HCT116 (cell line): ENCODE measurements around the gene STKLD1. TPM values are rescaled to one million over a fixed set of nuclear protein-coding genes. Genes with fewer than 3 reads are reported as not detected.

ENCODE experiments used
- ATAC-seq: fragments of 200-7000 bp; cut with Tn5 transposase; 2 replicates; pipeline ENCODE4 v1.9.1; 2020; ENCODE audit warnings: mild to moderate bottlenecking, moderate library complexity
- BruUV-seq: library from RNA; stranded (reverse); fragments of 400-500 nt; replicated peaks from 2 replicates; lab custom pipeline; 2021; lab: Mats Ljungman, UMichigan
- CTCF ChIA-PET: fragments of 300-600 bp; sonication (Branson Sonifier 250); formaldehyde crosslinking; loops from one replicate; lab custom pipeline; 2021; ENCODE audit warnings: antibody characterized with exemption; lab: Charles Lee
- POLR2A ChIA-PET: fragments of 300-600, 350-600 bp; sonication (Branson Sonifier 250); formaldehyde crosslinking; loops from one replicate; lab custom pipeline; 2021; ENCODE audit warnings: antibody characterized with exemption; lab: Charles Lee
- RAD21 ChIA-PET, 2 experiments: fragments of 300-600 bp; sonication (Branson Sonifier 250); formaldehyde crosslinking; loops; one replicate each; lab custom pipeline; 2023; ENCODE audit warnings: low total read pairs in 2 of 2; ENCODE audit not compliant: uncharacterized antibody in 2 of 2, unreplicated experiment in 2 of 2, low non-redundant PET in 1 of 2; lab: Charles Lee
- DNase-seq: peaks from one replicate; pipeline ENCODE4 v3.0.0-alpha.2; 2010; ENCODE audit warnings: low read depth, low spot score
- H2AFZ ChIP-seq: fragments of 200-600 bp; shearing (Covaris generic), sonication (generic); 2 replicates; pipeline ENCODE4 v1.6.1; 2017; ENCODE audit warnings: low read depth, mixed run types, mixed read lengths, antibody characterized with exemption, low read length; ENCODE audit not compliant: poor library complexity, severe bottlenecking
- H3K27ac ChIP-seq: 2 replicates; pipeline ENCODE4 v1.5.1; 2012; ENCODE audit warnings: low read depth, low read length
- H3K27me3 ChIP-seq: fragments of 200-600 bp; sonication (generic); 2 replicates; pipeline ENCODE4 v1.6.1; 2016; ENCODE audit warnings: mixed run types, low read length, mixed read lengths; ENCODE audit not compliant: insufficient read depth
- H3K36me3 ChIP-seq, 2 experiments: fragments of 200-500 bp in 1 of 2; fragments of 200-600 bp in 1 of 2; sonication (Bioruptor generic) in 1 of 2; sonication (generic) in 1 of 2; 2 replicates each; pipeline versions ENCODE4 v1.5.1 to v1.6.1; 2014 to 2016; ENCODE audit warnings: low read length in 2 of 2, inconsistent platforms in 1 of 2, mixed read lengths in 1 of 2, mixed run types in 1 of 2; ENCODE audit not compliant: insufficient read depth in 2 of 2, control insufficient read depth in 1 of 2
- H3K4me1 ChIP-seq, 2 experiments: fragments of 200-600 bp in 1 of 2; sonication (generic) in 1 of 2; 2 replicates each; pipeline versions ENCODE4 v1.5.1 to v1.6.1; 2012 to 2017; ENCODE audit warnings: low read length in 2 of 2, inconsistent platforms in 1 of 2, mild to moderate bottlenecking in 1 of 2, mixed read lengths in 1 of 2, mixed run types in 1 of 2, moderate library complexity in 1 of 2; ENCODE audit not compliant: insufficient read depth in 2 of 2, control insufficient read depth in 1 of 2
- H3K4me2 ChIP-seq: fragments of 200-600 bp; sonication (generic); 2 replicates; pipeline ENCODE4 v1.6.1; 2017; ENCODE audit warnings: mixed run types, low read length, mixed read lengths
- H3K4me3 ChIP-seq, 2 experiments: fragments of 200-600 bp in 1 of 2; sonication (generic) in 1 of 2; replicated peaks in 1 of 2; 2 replicates each; pipeline ENCODE4 v1.5.1; 2011 to 2016; ENCODE audit warnings: low read length in 2 of 2, control low read depth in 1 of 2, low read depth in 1 of 2, mild to moderate bottlenecking in 1 of 2, mixed read lengths in 1 of 2, mixed run types in 1 of 2
- H3K79me2 ChIP-seq: fragments of 200-600 bp; sonication (generic); 2 replicates; pipeline ENCODE4 v1.6.1; 2017; ENCODE audit warnings: mild to moderate bottlenecking, mixed run types, low read length, moderate library complexity, mixed read lengths; ENCODE audit not compliant: insufficient read depth
- H3K9ac ChIP-seq: fragments of 200-600 bp; sonication (generic); 2 replicates; pipeline ENCODE4 v1.6.1; 2016; ENCODE audit warnings: low read length, mixed read lengths
- H3K9me2 ChIP-seq: fragments of 200-600 bp; sonication (generic), shearing (Covaris generic); 2 replicates; pipeline ENCODE4 v1.6.1; 2017; ENCODE audit warnings: mixed run types, mild to moderate bottlenecking, moderate library complexity; ENCODE audit not compliant: insufficient read depth
- H3K9me3 ChIP-seq, 2 experiments: fragments of 200-500 bp in 1 of 2; fragments of 200-600 bp in 1 of 2; sonication (Bioruptor generic) in 1 of 2; sonication (generic) in 1 of 2; 2 replicates each; pipeline ENCODE4 v1.6.1; 2014 to 2017; ENCODE audit warnings: low read length in 2 of 2, mixed read lengths in 2 of 2, inconsistent platforms in 1 of 2, low read depth in 1 of 2, mild to moderate bottlenecking in 1 of 2, mixed run types in 1 of 2, moderate library complexity in 1 of 2; ENCODE audit not compliant: control insufficient read depth in 1 of 2, insufficient read depth in 1 of 2
- H4K20me1 ChIP-seq: fragments of 200-600 bp; sonication (generic), shearing (Covaris generic); 2 replicates; pipeline ENCODE4 v1.6.1; 2017; ENCODE audit warnings: mixed run types, mild to moderate bottlenecking, moderate library complexity; ENCODE audit not compliant: insufficient read depth
- CBX3 ChIP-seq: IDR thresholded peaks from 2 replicates; pipeline ENCODE4 v1.6.1; 2012; ENCODE audit warnings: low read depth
- CEBPB ChIP-seq: IDR thresholded peaks from 2 replicates; pipeline ENCODE4 v1.6.1; 2012; ENCODE audit warnings: low read depth
- EGR1 ChIP-seq: IDR thresholded peaks from 2 replicates; pipeline ENCODE4 v1.6.1; 2012; ENCODE audit warnings: low read depth
- ELF1 ChIP-seq: IDR thresholded peaks from 2 replicates; pipeline ENCODE4 v1.6.1; 2012; ENCODE audit warnings: low read depth, borderline replicate concordance
- EZH2 ChIP-seq: fragments of 200-600 bp; sonication (generic); IDR thresholded peaks from 2 replicates; pipeline ENCODE4 v1.6.1; 2017; ENCODE audit warnings: antibody characterized with exemption, mixed run types
- EZH2phosphoT487 ChIP-seq: fragments of 200-600 bp; IDR thresholded peaks from 2 replicates; pipeline ENCODE4 v1.6.1; 2018; ENCODE audit warnings: antibody characterized with exemption, borderline replicate concordance
- FOSL1 ChIP-seq: IDR thresholded peaks from 2 replicates; pipeline ENCODE4 v1.6.1; 2012; ENCODE audit warnings: low read depth
- POLR2A ChIP-seq: IDR thresholded peaks from 2 replicates; pipeline ENCODE4 v1.7.0; 2011; ENCODE audit warnings: borderline replicate concordance; ENCODE audit not compliant: insufficient read depth, insufficient read length; ENCODE audit errors: extremely low read depth
- RAD21 ChIP-seq: IDR thresholded peaks from 2 replicates; pipeline ENCODE4 v1.6.1; 2012; ENCODE audit warnings: low read depth, mild to moderate bottlenecking
- SP1 ChIP-seq: IDR thresholded peaks from 2 replicates; pipeline ENCODE4 v1.6.1; 2012; ENCODE audit warnings: low read depth
- SRF ChIP-seq: IDR thresholded peaks from 2 replicates; pipeline ENCODE4 v1.6.1; 2012; ENCODE audit warnings: low read depth
- TCF7L2 ChIP-seq: IDR thresholded peaks from 2 replicates; pipeline ENCODE4 v1.7.0; 2011; ENCODE audit warnings: borderline replicate concordance, inconsistent platforms; ENCODE audit not compliant: insufficient read depth, insufficient read length; ENCODE audit errors: extremely low read depth
- YY1 ChIP-seq: IDR thresholded peaks from 2 replicates; pipeline ENCODE4 v1.6.1; 2011; ENCODE audit warnings: low read length, low read depth, moderate library complexity, mild to moderate bottlenecking; ENCODE audit not compliant: insufficient replicate concordance; ENCODE audit errors: extremely low read depth
- ZFX ChIP-seq: fragments of 450-650 bp; IDR thresholded peaks from 2 replicates; pipeline ENCODE4 v1.6.1; 2017
- ZNF274 ChIP-seq: fragments of 200-500 bp; sonication (Bioruptor generic); IDR thresholded peaks from 2 replicates; pipeline ENCODE4 v1.6.1; 2014; ENCODE audit warnings: mild to moderate bottlenecking, low read depth, low read length, inconsistent platforms
- intact Hi-C: fragments of 100-400 bp; cut with micrococcal nuclease; formaldehyde crosslinking; loops from 2 replicates; pipeline ENCODE4 v1.10.0; 2022
- total RNA-seq: library from RNA; stranded (reverse); gene quantifications from one replicate; pipeline ENCODE4 v1.2.1, GENCODE V29; 2021; ENCODE audit not compliant: unreplicated experiment
- TF ChIP-seq, protein P1 (sequence below), 3 experiments: fragments of 200-600 bp in 1 of 3; sonication (generic) in 1 of 3; IDR thresholded peaks in 2 of 3; conservative IDR thresholded peaks in 1 of 3; 2 replicates each; pipeline ENCODE4 v1.5.1; 2012 to 2017; ENCODE audit warnings: low read depth in 2 of 3, low read length in 2 of 3, antibody characterized with exemption in 1 of 3, borderline replicate concordance in 1 of 3, control low read depth in 1 of 3, mild to moderate bottlenecking in 1 of 3, mixed read lengths in 1 of 3, mixed run types in 1 of 3, moderate library complexity in 1 of 3; ENCODE audit not compliant: insufficient read depth in 1 of 3
- TF ChIP-seq, protein P2 (sequence below): IDR thresholded peaks from 2 replicates; pipeline ENCODE4 v1.6.1; 2012; ENCODE audit warnings: low read depth
- TF ChIP-seq, protein P3 (sequence below): IDR thresholded peaks from 2 replicates; pipeline ENCODE4 v1.6.1; 2012
- TF ChIP-seq, protein P4 (sequence below): IDR thresholded peaks from 2 replicates; pipeline ENCODE4 v1.6.1; 2012

The STKLD1 gene
- total RNA-seq, 1 experiment from 2014 or later: 0.37 TPM

- Histone ChIP-seq H4K20me1 (no peaks in the 10 kb centered on the region; the same call in 1 of the 2 replicates), H3K4me2 (no peak overlapping the region), H3K9me3 (no peaks in the 10 kb centered on the region), H3K9ac (no peak overlapping the region), H3K36me3 (peaks cover 31 to 61% of the 10 kb centered on the region in 2 experiments; a peak in 3 of 4 replicates), H3K4me3 (no peak overlapping the region), H3K27me3 (no peaks in the 10 kb centered on the region), H3K79me2 (peaks cover 65% of the 10 kb centered on the region)
- no peak for ATAC-seq
- POLR2A ChIA-PET: no interaction called here
- no TSS peak for BruUV-seq
- TF ChIP-seq EGR1 (no peak), TCF7L2 (no peak), EZH2 (no peak), CBX3 (no peak), ZNF274 (no peak), CEBPB (no peak), SRF (no peak), EZH2phosphoT487 (no peak), RAD21 (no peak), YY1 (no peak), ZFX (no peak), ELF1 (no peak), SP1 (no peak), FOSL1 (no peak), POLR2A (no peak)
- TF ChIP-seq, protein P1, sequence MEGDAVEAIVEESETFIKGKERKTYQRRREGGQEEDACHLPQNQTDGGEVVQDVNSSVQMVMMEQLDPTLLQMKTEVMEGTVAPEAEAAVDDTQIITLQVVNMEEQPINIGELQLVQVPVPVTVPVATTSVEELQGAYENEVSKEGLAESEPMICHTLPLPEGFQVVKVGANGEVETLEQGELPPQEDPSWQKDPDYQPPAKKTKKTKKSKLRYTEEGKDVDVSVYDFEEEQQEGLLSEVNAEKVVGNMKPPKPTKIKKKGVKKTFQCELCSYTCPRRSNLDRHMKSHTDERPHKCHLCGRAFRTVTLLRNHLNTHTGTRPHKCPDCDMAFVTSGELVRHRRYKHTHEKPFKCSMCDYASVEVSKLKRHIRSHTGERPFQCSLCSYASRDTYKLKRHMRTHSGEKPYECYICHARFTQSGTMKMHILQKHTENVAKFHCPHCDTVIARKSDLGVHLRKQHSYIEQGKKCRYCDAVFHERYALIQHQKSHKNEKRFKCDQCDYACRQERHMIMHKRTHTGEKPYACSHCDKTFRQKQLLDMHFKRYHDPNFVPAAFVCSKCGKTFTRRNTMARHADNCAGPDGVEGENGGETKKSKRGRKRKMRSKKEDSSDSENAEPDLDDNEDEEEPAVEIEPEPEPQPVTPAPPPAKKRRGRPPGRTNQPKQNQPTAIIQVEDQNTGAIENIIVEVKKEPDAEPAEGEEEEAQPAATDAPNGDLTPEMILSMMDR (IDR thresholded peaks at IDR 0.05 in 2 of 3, conservative IDR thresholded peaks at IDR 0.05 in 1 of 3; ENCODE audit: borderline replicate concordance in 1 of 3, insufficient read depth in 1 of 3, low read depth in 2 of 3, low read length in 2 of 3): no peak
- TF ChIP-seq, protein P2, sequence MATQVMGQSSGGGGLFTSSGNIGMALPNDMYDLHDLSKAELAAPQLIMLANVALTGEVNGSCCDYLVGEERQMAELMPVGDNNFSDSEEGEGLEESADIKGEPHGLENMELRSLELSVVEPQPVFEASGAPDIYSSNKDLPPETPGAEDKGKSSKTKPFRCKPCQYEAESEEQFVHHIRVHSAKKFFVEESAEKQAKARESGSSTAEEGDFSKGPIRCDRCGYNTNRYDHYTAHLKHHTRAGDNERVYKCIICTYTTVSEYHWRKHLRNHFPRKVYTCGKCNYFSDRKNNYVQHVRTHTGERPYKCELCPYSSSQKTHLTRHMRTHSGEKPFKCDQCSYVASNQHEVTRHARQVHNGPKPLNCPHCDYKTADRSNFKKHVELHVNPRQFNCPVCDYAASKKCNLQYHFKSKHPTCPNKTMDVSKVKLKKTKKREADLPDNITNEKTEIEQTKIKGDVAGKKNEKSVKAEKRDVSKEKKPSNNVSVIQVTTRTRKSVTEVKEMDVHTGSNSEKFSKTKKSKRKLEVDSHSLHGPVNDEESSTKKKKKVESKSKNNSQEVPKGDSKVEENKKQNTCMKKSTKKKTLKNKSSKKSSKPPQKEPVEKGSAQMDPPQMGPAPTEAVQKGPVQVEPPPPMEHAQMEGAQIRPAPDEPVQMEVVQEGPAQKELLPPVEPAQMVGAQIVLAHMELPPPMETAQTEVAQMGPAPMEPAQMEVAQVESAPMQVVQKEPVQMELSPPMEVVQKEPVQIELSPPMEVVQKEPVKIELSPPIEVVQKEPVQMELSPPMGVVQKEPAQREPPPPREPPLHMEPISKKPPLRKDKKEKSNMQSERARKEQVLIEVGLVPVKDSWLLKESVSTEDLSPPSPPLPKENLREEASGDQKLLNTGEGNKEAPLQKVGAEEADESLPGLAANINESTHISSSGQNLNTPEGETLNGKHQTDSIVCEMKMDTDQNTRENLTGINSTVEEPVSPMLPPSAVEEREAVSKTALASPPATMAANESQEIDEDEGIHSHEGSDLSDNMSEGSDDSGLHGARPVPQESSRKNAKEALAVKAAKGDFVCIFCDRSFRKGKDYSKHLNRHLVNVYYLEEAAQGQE: no peak
- TF ChIP-seq, protein P3, sequence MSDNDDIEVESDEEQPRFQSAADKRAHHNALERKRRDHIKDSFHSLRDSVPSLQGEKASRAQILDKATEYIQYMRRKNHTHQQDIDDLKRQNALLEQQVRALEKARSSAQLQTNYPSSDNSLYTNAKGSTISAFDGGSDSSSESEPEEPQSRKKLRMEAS: no peak
- TF ChIP-seq, protein P4, sequence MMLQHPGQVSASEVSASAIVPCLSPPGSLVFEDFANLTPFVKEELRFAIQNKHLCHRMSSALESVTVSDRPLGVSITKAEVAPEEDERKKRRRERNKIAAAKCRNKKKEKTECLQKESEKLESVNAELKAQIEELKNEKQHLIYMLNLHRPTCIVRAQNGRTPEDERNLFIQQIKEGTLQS: no peak
- TF ChIP-seq, all 23 proteins: peak for 0
- no peak overlapping the region for H2AFZ ChIP-seq
- DNase-seq: no peak
- H3K4me1 ChIP-seq: no peaks in the 10 kb centered on the region; a peak in 1 of 4 replicates
- no peak overlapping the region for H3K27ac ChIP-seq
- H3K9me2 ChIP-seq: no peaks in the 10 kb centered on the region
- ChIA-PET CTCF (no interaction called here), RAD21 (no interaction called here)
- intact Hi-C loops: no loop called here
Measured at GRCh38 chr9:133366435-133366834, 9.7 kb upstream of the STKLD1 start.
